GM18499 (cell line): ENCODE measurements around the gene AKTIP.
A peak's percentile ranks its signal among the peaks of the same experiment; 100 is the strongest.
"Not testable (repeated sequence)": the region's sequence is repeated elsewhere in the genome, so short reads cannot be mapped to it uniquely, and the experiment has no call there.

Experiments used
- ATAC-seq: cut with Tn5 transposase; IDR thresholded peaks from one replicate; pipeline ENCODE4 v1.9.1; 2021; ENCODE audit warnings: moderate number of reproducible peaks; ENCODE audit not compliant: insufficient read depth, unreplicated experiment

Gene AKTIP

DNA sequence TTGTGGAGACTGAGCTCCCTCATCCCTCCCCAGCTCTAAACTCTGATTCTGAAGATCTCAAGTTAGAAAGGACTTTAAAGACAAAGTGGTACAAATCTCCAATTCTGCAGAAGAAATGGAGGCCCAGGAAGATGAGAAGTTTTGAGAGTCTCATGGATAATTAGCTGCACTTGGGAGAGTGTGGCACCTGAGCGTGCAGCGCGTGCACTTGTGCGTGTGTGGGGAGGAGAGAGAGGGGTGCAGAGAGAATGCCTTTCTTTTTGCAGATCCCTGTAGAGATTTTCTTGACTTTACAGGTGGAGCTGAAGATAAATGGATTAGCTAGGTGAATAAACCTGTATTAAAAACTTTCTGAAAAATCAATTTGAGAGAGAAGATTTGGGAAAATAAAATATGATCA is 14.8 kb upstream of the AKTIP start:
- ATAC-seq = no peak

DNA sequence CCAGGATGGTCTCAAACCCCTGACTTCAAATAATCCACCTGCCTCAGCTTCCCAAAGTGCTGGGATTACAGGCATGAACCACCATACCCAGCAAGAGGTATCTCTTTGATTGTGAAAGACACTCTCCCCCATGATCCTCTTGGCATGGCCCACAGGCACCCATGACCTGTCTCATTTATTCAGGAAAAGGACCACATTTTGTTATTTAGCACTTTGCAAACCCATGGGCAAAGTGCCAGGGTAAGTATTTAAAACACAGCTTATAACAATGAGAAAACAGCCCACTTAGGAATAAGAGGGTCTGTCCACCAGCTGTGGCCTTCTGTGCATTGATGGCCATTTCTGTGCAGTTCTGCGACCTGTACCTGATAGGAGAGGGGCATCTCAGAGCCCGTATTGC is 12.8 kb upstream of the AKTIP start:
- ATAC-seq = no peak

DNA sequence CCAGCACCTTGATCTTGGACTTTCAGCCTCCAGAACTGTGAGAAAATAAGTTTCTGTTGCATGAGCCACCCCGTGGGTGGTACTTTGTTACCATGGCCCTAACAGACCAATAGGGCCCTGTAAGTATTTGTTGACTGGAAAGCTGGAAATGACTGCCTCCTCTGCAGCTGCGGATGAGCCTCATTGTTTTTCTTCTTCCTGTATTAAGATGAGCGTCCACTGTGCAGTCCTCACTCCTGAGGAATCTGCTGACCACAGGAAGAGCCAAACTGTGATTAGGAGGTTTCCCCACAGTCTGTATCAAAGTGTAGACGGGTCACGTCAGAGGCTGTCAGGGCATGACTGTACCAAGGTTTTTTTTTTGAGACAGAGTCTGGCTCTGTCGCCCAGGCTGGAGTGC is 12.2 kb upstream of the AKTIP start:
- no peak for ATAC-seq

- ATAC-seq = not testable (repeated sequence)
Measured at GRCh38 chr16:53512795-53513194, 9.8 kb upstream of the AKTIP start.

GRCh38 chr16:53511403-53512280 is 8.6 kb upstream of the AKTIP start:
- no peak for ATAC-seq

DNA sequence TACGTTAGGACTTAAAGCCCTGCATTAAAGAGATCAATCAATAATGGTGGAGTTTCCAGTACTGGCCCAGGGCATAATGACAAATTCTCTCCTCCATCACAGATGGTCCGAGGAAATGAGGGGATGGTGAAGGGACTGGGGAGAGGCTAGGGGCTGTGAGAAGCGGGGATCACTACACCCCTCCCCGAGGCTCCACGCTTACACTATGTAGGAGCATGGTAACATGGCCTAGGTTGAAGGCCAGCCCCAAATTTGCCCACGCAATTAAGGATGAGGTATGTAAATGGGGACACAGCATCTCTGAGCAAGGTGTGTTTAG is 8.0 kb upstream of the AKTIP start:
- ATAC-seq = no peak

DNA sequence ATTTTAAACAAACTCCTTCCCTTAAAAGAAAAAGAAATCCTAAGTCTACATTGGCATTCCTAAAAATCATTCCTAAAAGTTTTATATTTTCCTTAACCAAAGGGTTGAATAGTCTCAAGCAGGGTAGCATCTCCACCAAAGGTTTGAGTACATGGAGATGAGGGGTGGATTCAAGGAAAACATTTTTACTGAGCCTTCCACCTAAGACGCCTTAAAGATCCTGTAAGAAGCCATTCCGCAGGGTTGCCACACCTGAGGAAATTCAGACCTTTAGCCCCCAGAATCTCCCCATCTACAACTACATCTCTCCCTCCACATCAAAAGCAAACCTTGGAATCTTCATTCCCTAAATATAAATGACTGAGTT is 7.7 kb upstream of the AKTIP start:
- ATAC-seq = no peak

GRCh38 chr16:53509906-53510703 is 7.1 kb upstream of the AKTIP start:
- no peak for ATAC-seq

GRCh38 chr16:53507464-53508179 is 4.6 kb upstream of the AKTIP start:
- no peak for ATAC-seq

- no peak for ATAC-seq
Measured at GRCh38 chr16:53506254-53506653, 3.2 kb upstream of the AKTIP start.

- no peak for ATAC-seq
Measured at GRCh38 chr16:53504665-53505064, 1.7 kb upstream of the AKTIP start.

DNA sequence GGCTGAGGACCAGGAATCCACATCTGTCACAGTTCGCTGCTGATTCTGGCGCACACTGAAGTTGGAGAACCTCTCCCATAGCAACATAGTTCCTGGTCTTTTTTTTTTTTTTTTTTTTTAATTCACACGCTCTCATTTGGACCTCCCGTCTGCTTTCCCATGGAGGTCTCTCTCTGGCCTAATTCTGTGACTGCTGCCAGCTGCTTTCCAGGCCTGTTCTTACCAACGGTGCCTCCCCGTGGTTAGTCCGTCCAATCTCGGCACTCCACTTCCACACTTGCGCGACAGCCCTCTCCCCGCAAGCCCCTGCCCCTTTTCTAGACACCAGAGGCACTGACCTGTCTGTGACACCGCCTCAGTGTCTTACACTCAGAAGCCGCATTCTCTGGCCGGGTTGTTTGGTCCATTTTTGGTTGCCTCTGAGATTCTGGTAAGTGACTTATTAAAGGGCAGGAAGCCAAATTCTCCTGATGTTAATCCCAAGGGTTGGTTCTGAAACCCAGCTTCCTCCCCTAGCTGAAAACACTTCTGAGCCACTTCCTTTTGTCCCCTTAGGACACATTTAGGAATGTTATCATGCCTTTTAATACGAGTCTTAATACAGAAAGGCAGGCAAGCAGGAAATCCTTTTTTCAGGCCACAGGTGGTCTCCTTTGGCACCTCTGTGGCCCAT is 1.1 kb upstream of the AKTIP start:
- no peak for ATAC-seq

DNA sequence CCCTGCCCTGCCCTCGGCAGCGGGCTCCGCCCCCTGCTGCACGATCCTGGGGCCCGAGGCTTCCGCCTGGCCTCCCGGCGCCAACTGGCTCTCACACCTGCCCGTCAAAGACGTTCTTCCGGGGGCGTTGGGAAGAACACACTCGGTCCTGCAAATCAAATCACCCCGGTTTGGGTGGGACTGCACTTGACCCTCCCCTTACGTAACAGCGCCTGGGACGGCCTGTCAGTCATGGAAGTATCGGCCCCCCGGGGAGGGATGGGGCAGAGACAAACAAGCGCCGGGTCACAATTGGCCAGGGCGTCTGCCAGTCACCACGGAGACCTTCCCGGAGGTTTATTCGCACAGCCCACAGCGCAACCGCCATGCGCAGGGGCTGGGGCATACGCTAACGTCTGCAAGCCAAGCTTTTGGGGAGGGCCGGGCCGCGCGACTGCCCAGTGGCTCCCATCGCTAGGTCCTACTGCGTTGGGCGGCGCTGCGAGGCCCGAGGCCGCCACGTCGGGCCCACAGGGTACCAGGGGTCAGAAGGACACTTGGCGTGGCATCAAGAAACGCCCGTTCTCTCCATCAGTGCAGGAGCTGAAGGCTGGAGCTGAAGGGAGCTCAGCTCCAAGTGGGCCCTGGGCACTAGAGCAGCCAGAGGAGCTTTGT is 388 bp upstream of the AKTIP start:
- ATAC-seq = peak; percentile 94

- ATAC-seq = no peak
Measured at GRCh38 chr16:53501216-53501859, 1.7 kb downstream of the AKTIP start.

GRCh38 chr16:53498984-53499383 is 4.0 kb downstream of the AKTIP start:
- ATAC-seq = no peak

- ATAC-seq = no peak
Measured at GRCh38 chr16:53495325-53495724, 7.7 kb downstream of the AKTIP start.

GRCh38 chr16:53494636-53495035 is 8.4 kb downstream of the AKTIP start:
- ATAC-seq = no peak

DNA sequence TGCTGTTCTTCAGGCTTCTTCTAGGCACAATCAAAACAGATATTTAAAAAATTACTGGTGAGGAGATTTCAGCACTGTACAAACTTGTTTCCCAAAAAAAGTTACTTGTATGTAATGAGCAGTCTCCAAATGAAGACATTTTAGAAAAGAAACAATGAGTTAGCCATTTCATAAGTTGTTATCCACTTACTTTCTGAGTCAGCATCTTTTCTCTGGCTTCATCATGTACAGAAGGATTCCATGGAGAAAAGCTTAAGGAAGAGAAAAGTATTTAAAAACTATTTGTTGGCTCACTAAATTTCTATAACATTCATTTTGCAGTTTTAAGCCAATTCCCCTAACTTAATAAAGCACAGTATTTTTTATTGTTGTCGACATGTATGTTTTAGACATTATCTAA is 10.5 kb downstream of the AKTIP start:
- no peak for ATAC-seq

- no peak for ATAC-seq
Measured at GRCh38 chr16:53489755-53490154, 13.3 kb downstream of the AKTIP start.

- no peak for ATAC-seq
Measured at GRCh38 chr16:53486230-53486629, 16.8 kb downstream of the AKTIP start.
